Sigmoid colon (tissue), 7 donors: ENCODE results near the gene TMEM259. TPM values are rescaled to one million over a fixed set of nuclear protein-coding genes. Genes with fewer than 3 reads are reported as not detected.

Source experiments
- DNase-seq: peaks from one replicate; pipeline ENCODE4 v3.0.0-alpha.2; 2019
- H3K27ac ChIP-seq, 4 donors: fragments of 200-600 bp; sonication (generic); one replicate each; pipeline ENCODE4 v1.5.1; 2016 to 2019; ENCODE audit warnings: mild to moderate bottlenecking in 1 of 4
- H3K27me3 ChIP-seq, 3 donors: fragments of 200-600 bp; sonication (generic); one replicate each; pipeline ENCODE4 v1.5.1; 2019; ENCODE audit warnings: mild to moderate bottlenecking in 1 of 3
- H3K36me3 ChIP-seq, 4 donors: fragments of 200-600 bp; sonication (generic); one replicate each; pipeline ENCODE4 v1.5.1; 2016 to 2019
- H3K4me1 ChIP-seq, 4 donors: fragments of 200-600 bp; sonication (generic); one replicate each; pipeline ENCODE4 v1.5.1; 2017 to 2019
- H3K4me3 ChIP-seq, 4 donors: fragments of 200-600 bp; sonication (generic); one replicate each; pipeline ENCODE4 v1.5.1; 2017 to 2019; ENCODE audit warnings: mild to moderate bottlenecking in 2 of 4, moderate library complexity in 1 of 4
- H3K9me3 ChIP-seq, 4 donors: fragments of 200-600 bp in 3 of 4; sonication (generic) in 3 of 4; one replicate each; pipeline versions ENCODE4 v1.5.1 to v1.6.1; 2013 to 2019
- EP300 ChIP-seq, 4 donors: sonication (generic); formaldehyde crosslinking; IDR thresholded peaks; one replicate each; pipeline ENCODE4 v1.6.1; 2017; ENCODE audit warnings: antibody characterized with exemption in 4 of 4
- POLR2A ChIP-seq, 2 donors: fragments of 450-650 bp; IDR thresholded peaks; one replicate each; pipeline ENCODE4 v1.6.1; 2016; ENCODE audit warnings: antibody characterized with exemption in 2 of 2, mild to moderate bottlenecking in 2 of 2, moderate library complexity in 2 of 2
- POLR2AphosphoS5 ChIP-seq, 4 donors: sonication (generic); formaldehyde crosslinking; IDR thresholded peaks; one replicate each; pipeline ENCODE4 v1.6.1; 2017; ENCODE audit warnings: antibody characterized with exemption in 4 of 4
- WGBS, 2 donors: extraction: QIAGEN DNeasy Blood & Tissue Kit; methylation state at CpG; one replicate each; pipeline ENCODE4 v1.1.7; 2013; 5-methylcytosine and 5-hydroxymethylcytosine counted together
- intact Hi-C: fragments of 100-400 bp; cut with DNase I; formaldehyde crosslinking; loops from one replicate; pipeline ENCODE4 v1.15.1; 2023
- polyA plus RNA-seq, 3 donors: library from polyadenylated mRNA; stranded (reverse); fragments of 200-250 nt; gene quantifications; one replicate each; pipeline ENCODE4 v1.2.3, GENCODE V29; 2013
- total RNA-seq, 4 donors: library from RNA; depleted of rRNA; stranded (reverse); fragments of >200 nt; gene quantifications; one replicate each; pipeline ENCODE4 v1.1.0, GENCODE V29; 2016
- TF ChIP-seq, protein P1 (sequence below), 4 experiments: fragments of 450-650 bp in 3 of 4; fragments of 200-600 bp in 1 of 4; IDR thresholded peaks; one replicate each; pipeline ENCODE4 v1.5.1; 2016 to 2019; ENCODE audit warnings: antibody characterized with exemption in 4 of 4, mild to moderate bottlenecking in 3 of 4, moderate library complexity in 2 of 4
- donor health status: healthy with polysubstance abuse.
- donor health status: Bipolar disorder and iron deficiency.
- donor health status: healthy.

Gene TMEM259
- total and polyA plus RNA-seq, 7 donors: 19.2 to 232 (median 94.5) TPM

DNA sequence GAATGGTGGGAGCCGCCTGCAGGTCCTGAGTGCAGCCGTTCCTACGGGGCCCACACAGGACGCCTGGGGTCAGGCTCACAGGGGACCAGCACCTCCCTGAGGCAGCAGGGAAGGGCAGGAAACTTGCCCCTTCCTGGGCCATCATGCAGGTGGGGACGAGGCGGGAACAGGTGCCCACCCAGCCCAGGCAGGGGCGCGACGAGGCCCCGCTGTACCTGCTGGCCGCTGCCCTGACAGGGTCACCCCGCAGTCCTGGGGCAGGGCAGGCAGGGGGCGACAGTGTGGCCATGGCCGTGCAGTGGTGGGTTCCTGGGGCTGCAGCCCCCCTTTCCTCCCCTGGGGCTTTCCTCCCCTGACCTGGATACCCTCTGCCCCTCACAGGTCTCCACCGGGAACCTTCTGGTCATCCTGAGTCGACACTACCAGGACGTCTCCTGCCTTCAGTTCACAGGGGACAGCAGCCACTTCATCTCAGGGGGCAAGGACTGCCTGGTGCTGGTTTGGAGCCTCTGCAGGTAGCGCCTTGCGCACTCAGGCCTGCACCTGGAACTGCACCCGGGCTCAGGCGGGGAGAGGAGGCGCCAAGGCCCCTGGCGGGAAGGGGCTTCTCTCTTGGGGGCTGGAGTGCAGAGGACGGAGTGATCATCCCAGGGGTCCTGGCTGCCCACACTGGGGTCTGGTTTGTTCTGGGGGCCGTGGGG is 31.4 kb downstream of the TMEM259 start:
- H3K4me3 ChIP-seq: no peak overlapping the region
- H3K27me3 ChIP-seq: peaks cover 0 to 2% (median 0%) of the 10 kb centered on the region in 3 donors
- no peak for DNase-seq
- H3K36me3 ChIP-seq: peaks cover 0 to 66% (median 24%) of the 10 kb centered on the region in 4 donors
- no peak overlapping the region for H3K27ac ChIP-seq
- H3K4me1 ChIP-seq: peaks cover 0 to 11% (median 9%) of the 10 kb centered on the region in 4 donors
- TF ChIP-seq POLR2AphosphoS5 (IDR thresholded peaks at IDR 0.05): no peak
- TF ChIP-seq EP300 (IDR thresholded peaks at IDR 0.05): no peak
- TF ChIP-seq, protein P1, sequence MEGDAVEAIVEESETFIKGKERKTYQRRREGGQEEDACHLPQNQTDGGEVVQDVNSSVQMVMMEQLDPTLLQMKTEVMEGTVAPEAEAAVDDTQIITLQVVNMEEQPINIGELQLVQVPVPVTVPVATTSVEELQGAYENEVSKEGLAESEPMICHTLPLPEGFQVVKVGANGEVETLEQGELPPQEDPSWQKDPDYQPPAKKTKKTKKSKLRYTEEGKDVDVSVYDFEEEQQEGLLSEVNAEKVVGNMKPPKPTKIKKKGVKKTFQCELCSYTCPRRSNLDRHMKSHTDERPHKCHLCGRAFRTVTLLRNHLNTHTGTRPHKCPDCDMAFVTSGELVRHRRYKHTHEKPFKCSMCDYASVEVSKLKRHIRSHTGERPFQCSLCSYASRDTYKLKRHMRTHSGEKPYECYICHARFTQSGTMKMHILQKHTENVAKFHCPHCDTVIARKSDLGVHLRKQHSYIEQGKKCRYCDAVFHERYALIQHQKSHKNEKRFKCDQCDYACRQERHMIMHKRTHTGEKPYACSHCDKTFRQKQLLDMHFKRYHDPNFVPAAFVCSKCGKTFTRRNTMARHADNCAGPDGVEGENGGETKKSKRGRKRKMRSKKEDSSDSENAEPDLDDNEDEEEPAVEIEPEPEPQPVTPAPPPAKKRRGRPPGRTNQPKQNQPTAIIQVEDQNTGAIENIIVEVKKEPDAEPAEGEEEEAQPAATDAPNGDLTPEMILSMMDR (IDR thresholded peaks at IDR 0.05): no peak
- TF ChIP-seq POLR2A (IDR thresholded peaks at IDR 0.05): no peak
- H3K9me3 ChIP-seq: no peaks in the 10 kb centered on the region
- intact Hi-C loops: no loop called here
- 91 to 92% methylated on average over 25 of the region's 25 CpGs for WGBS, 2 donors

DNA sequence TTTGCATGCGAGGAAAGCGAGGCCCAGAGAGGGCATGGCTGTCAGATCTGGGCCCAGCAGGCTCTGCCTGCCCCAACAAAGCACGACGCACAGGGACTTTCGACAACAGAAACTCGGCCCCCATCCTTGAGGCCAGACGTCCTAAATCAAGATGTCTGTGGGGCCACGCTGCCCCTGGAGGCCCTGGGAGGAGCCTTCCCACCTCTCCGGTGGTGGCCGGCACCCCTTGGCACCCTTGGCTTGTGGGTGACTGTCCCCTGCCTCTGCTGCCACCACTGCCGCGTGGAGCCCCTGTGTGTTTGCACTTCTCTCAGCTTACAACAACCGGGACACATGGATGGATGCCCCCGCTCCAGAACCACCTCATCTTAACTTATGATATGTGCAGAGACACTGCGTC is 32.4 kb downstream of the TMEM259 start:
- Histone ChIP-seq H3K4me1 (peaks cover 0 to 17% (median 15%) of the 10 kb centered on the region in 4 donors), H3K4me3 (no peak overlapping the region), H3K9me3 (no peaks in the 10 kb centered on the region), H3K27me3 (no peaks in the 10 kb centered on the region), H3K27ac (no peak overlapping the region), H3K36me3 (peaks cover 0 to 57% (median 19%) of the 10 kb centered on the region in 4 donors)
- intact Hi-C loops: no loop called here
- no peak for TF ChIP-seq POLR2AphosphoS5 (IDR thresholded peaks at IDR 0.05)
- TF ChIP-seq, protein P1 (IDR thresholded peaks at IDR 0.05): no peak
- no peak for TF ChIP-seq EP300 (IDR thresholded peaks at IDR 0.05)
- no peak for TF ChIP-seq POLR2A (IDR thresholded peaks at IDR 0.05)
- DNase-seq: no peak
- WGBS, 2 donors: 91 to 93% methylated on average over 15 of the region's 15 CpGs

DNA sequence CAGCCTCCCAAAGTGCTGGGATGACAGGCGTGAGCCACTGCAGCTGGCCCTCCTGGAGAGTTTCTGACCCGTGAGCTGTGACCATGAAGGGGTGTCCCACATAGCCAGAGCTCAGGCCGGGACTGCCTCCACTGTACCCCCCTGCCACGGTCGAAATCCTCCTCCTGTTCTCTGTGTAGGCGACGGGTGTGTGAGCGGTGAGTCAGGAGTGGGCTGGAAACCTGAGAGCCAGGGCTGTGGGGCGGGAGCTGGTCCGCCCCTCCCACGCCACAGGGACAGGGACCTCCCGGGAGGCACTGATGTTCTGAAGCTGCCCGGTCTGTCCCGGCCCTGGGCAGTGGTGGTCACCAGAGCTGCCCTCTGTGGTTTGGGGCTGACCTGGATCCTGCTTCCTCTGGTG is 32.8 kb downstream of the TMEM259 start:
- no peak for TF ChIP-seq POLR2AphosphoS5 (IDR thresholded peaks at IDR 0.05)
- TF ChIP-seq EP300 (IDR thresholded peaks at IDR 0.05): no peak
- TF ChIP-seq, protein P1 (IDR thresholded peaks at IDR 0.05): no peak
- no peak for TF ChIP-seq POLR2A (IDR thresholded peaks at IDR 0.05)
- Histone ChIP-seq H3K36me3 (peaks cover 0 to 53% (median 19%) of the 10 kb centered on the region in 4 donors), H3K27ac (no peak overlapping the region), H3K4me1 (peaks cover 0 to 21% (median 18%) of the 10 kb centered on the region in 4 donors), H3K9me3 (no peaks in the 10 kb centered on the region), H3K4me3 (no peak overlapping the region), H3K27me3 (no peaks in the 10 kb centered on the region)
- DNase-seq: no peak
- intact Hi-C loops: no loop called here
- WGBS, 2 donors: 85 to 87% methylated on average over 14 of the region's 14 CpGs

DNA sequence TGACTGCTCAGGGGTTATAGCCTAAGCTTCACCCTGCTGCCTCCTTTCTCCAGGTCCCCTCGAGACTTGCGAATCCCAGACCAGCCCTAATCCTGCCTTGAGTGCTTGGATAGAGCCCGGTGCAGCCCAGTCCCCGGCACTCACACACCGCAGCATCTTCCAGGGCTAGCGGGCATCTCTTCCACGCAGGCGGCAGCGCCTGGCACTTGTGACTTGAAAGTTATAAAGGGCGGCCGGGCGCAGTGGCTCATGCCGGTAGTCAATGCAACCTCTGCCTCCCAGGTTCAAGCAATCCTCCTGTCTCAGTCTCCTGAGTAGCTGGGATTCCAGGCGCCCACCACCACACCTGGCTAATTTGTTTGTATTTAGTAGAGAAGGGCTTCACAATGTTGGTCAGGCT is 34.8 kb downstream of the TMEM259 start:
- Histone ChIP-seq H3K27ac (no peak overlapping the region), H3K36me3 (peaks cover 0 to 39% (median 18%) of the 10 kb centered on the region in 4 donors), H3K4me1 (peaks cover 0 to 29% (median 26%) of the 10 kb centered on the region in 4 donors), H3K4me3 (no peak overlapping the region), H3K9me3 (no peaks in the 10 kb centered on the region), H3K27me3 (no peaks in the 10 kb centered on the region)
- intact Hi-C loops: no loop called here
- 94 to 95% methylated on average over 14 of the region's 14 CpGs for WGBS, 2 donors
- DNase-seq: no peak
- no peak for TF ChIP-seq EP300 (IDR thresholded peaks at IDR 0.05)
- TF ChIP-seq, protein P1 (IDR thresholded peaks at IDR 0.05): no peak
- no peak for TF ChIP-seq POLR2A (IDR thresholded peaks at IDR 0.05)
- no peak for TF ChIP-seq POLR2AphosphoS5 (IDR thresholded peaks at IDR 0.05)
